Stimulated activated CD8-positive, alpha-beta memory T cell treated with anti-CD3 and anti-CD28 coated beads, Interleukin-4, amount 100 ng/mL, for 1 hour (primary cell): ENCODE data around the gene NUP85.
"Not testable (repeated sequence)": the region's sequence is repeated elsewhere in the genome, so short reads cannot be mapped to it uniquely, and the experiment has no call there.

Source experiments
- DNase-seq, 2 donors: peaks; one replicate each; pipeline ENCODE4 v3.0.0-alpha.2; 2020; ENCODE audit warnings: low read depth in 2 of 2, low spot score in 1 of 2

NUP85 gene

DNA sequence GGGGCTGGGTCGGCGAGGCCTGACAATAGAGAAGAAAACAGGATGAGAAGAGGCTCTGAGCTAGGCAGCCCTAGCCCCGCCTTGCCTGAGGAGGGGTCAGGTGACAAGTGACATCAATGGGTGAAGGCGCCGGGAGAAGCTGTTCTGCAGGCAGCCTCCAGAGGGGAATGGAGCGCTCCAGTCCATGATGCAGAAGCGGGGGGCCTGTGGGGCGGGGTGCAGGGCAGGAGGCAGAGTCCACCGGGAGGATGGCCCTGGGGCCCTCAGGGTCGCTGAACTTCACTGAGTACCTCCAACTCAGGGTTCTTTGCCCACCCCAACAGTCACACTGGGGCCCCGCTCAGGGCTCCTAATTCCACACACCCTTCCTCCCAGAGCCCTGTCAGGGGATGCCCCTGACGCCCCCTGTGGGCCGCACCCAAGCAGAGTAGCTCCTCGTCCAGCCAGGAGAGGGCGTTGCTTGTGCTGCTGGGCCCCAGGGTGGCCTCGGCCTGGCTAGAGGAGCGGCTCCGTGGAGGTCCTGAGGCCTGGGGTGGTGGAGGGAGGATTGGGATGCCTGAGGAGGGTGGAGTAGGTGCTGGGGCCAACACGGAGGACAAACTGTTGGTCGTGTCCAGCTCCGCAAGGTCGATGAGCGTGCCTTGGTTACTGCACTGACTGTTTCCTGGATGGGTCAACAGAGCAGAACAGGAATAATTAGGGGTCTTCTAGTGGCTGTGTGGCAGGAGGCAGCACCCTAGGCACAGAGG lies 35.1 kb downstream of the NUP85 start:
- no peak for DNase-seq

DNA sequence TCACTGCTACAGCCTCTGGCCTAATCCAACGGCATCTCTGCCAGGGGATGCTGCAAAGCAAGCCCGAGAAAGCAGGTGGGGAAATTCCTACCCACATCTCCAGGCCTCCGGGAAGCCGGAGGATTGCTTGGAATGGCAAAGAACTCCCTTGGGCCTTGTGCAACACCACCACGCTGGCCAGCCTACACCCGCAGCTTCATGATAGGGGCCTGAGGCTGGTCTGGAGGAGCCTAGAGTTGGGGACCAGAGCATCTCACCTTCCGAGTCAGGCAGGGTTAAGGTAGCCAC lies 35.6 kb downstream of the NUP85 start:
- no peak for DNase-seq

DNA sequence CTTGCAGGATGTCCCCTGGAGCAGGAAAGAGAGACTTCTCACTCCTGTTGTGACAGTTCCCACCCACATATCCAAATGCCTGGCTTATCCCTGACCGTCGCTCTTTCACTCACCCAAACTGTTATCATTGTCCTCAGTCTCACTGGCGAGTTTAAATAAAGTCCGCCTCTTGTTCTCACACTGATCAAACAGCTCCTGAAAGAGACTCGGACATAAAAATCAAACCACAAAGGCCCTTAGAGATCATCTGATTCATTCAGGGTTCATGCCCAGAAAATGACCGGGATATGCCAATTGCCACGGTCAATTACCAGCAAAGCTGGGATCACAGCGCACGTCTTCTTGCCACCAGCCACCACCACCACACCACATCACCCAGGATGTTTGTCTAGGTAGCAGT lies 36.0 kb downstream of the NUP85 start:
- DNase-seq: no peak

DNA sequence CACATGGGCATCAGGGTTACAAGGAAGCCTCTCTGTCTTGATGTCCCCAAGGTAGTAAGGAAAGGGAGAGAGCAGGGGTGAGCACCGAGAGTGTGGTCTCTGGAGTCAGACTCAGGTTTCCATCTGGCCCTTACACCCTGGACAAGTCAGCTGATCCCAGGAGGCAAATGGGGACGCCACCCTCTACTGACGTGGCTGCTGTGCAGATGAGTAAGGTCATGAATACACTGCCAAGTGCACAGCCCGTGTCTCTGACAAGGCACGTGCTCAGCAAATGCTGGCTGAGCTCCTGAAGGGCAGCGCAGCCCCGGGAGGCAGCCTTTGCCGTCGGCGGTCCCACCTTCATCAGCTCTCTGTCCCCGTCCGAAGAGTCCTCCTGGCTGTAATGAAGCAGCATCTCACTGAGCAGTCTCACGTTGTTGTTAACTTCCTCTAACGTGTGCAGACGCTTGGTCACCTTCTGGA lies 36.5 kb downstream of the NUP85 start:
- DNase-seq: no peak

DNA sequence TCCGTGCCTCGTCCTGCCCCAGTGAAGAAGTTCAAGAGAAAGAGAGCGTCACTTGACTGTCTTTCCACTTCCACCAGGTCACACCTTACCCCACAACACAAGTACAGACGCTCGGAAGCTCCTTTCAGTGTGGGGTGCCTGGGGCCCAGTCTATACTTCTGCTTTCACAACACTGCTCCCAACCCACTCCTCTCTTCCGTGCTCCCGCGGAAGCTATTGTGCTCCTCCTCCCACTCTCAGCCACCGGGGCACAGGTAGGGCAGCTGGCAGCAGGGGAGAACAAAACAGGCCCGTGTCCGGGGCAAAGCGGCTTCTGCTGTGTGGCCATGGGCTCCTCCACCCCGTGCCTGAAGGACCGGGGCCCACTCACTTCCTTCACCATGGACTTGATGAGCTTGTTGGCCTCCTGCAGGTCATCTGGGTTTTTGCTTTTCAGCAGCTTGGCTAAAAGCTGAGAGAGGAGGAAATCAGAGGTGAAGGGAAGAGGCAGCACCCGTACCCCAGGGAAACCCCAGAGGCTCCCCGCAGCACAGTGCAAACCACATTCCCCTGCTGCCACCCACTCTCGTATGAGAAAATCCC lies 37.1 kb downstream of the NUP85 start:
- no peak for DNase-seq

DNA sequence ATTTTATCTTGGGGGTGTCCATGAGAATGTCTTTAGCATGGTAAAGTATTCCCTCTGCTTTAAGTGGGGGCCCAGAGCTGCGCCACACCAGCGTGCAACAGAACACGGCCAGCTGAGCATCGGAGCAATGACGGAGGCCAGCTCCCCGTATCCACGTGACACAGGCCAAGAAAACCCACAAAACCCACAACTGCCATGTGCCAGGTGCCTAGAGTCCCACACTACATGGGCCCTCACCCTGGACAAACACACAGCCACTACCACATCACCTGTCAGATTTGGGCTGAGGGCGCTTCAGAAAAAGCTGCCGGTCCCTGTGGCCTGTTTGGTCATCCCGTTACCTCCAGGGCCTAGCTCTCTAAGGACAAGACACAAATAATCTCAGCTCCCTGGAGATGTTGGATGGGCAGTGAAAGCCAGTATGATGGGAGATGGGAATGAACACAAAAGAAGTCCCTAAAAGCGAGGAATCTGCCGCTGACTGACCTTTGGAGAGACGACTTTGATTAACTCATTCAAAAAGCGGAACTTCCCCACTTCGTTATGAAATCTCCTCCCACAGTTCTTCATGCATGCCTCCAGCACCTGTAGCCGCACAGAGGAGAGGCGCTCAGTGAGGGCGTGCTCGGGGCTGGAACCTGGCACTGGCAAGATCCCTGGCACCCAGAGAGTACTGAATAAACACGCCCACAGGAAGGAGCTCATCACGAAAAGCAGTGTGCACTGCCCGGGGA lies 38.8 kb downstream of the NUP85 start:
- no peak for DNase-seq

DNA sequence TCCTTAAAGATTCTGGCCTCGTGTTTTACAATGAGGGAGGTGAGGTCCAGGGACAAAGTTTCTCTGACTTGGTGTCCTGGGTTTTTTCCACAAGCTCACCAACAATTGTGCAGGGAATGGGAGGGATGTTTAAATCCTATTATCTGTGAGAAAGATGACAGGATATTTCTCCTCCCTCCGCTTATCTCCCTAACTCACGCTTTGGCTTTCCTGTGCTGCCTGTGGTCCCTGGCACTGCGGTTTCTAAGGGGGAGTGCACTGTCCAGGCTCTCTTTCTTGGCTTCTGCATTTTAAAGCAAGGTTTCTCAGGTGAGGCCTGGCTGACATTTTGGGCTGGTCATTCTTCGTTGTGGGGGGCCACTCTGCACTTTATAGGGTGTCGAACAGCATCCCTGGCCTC lies 39.5 kb downstream of the NUP85 start:
- no peak for DNase-seq

DNA sequence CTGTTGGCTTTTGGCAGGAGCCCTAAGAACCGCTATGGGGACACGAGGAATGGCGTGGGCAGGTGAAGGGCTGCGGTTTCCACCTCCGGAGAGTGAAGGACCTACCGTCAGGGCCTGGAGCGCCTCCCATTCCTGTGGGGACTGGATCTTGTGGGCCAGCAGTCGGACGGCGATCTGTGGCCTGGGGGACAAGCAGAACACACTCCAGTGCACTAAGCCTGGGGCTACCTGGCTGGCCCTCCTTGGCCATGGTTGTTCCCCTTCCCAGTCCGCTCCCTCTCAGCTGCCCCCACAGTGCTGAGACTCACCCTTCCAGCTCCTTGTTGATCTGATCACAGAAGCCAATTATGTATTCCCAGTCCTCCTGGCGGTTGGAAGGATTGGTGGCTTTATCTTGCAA lies 40.9 kb downstream of the NUP85 start:
- DNase-seq: no peak

DNA sequence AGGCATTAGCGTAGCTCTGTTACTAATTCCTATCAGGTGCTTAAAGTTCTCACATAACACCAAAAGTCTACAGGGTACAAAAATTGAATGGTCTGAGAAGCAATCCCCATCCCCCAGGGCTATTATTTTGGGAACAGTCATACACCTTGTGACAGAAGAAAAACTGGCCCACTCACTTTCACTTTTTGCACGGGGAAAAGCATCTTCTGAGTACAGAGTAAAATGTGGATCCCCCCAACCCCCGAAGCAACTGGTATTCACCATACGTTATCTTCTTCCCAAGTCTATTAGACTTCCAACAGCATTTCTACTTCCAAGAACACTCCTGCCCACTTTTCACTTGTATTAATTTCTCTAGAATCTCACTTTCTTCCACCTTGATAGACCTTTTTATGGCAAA lies 44.1 kb downstream of the NUP85 start:
- no peak for DNase-seq

DNA sequence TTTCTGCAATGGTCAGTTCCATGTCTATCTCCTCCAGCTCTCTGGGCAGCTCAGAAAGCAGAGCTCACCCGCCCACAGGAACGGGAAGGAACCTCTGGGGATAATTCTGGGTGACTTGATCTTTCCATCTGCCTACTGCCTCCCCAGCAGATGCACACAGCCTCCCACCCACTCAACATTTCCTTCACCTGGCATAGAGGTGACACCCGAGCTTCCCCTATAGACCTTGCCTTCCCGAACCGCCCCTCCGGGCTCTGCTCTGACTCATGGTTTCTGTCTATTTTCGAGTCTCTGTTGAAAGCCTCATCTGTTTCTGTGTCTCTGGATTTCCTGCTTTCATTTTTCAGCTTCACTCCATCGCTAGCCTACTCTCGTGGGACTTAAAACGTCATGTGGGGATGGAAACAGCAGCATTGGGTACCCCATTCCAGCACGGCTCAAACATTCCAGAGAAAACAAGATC lies 44.6 kb downstream of the NUP85 start:
- DNase-seq: peak in 1 of 2 donors; percentile 52

DNA sequence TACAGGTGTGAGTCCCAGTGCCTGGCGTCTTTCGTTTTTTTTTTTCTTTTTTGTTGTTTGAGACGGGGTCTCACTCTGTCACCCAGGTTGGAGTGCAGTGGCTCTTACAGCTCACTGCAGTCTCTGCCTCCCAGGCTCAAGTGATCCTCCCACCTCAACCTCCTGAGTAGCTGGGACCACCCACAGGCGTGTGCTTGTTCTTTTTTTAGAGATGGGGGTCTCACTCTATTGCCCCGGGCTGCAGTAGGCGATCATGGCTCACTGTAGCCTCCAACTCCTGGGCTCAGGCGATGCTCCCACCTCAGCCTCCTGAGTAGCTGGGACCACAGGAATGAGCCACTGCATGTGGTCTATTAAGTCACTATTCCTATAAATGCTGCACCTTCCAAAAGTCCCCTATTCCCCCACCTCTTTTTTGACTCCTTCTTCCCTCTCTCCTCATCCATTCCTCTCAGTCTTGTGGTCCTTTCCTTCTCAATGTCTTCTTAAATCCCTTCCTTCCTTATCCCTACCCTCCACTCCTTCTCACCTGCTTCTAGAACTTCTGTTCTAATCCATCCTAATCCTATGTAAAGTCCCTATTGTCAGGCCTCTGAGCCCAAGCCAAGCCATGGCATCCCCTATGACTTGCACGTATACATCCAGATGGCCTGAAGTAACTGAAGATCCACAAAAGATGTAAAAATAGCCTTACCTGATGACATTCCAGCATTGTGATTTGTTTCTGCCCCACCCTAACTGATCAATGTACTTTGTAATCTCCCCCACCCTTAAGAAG lies 46.7 kb downstream of the NUP85 start:
- no peak for DNase-seq

DNA sequence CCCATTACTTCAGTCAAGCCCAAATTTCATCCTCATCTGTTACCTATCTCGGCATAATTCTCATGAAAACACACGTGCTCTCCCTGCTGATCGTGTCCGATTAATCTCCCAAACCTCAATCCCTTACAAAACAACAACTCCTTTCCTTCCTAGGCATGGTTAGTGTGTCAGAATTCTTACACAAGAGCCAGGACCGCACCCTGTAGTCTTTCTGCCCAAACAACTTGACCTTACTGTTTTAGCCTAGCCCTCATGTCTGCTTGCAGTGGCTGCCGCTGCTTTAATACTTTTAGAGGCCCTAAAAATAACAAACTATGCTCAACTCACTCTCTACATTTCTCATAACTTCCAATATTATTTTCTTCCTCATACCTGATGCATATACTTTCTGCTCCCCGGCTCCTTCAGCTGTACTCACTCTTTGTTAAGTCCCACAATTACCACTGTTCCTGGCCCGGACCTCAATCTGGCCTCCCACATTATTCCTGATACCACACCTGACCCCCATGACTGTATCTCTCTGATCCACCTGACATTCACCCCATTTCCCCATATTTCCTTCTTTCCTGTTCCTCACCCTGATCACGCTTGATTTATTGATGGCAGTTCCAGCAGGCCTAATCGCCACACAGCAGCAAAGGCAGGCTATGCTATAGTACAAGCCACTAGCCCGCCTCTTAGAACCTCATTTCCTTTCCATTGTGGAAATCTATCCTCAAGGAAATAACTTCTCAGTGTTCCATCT lies 50.6 kb downstream of the NUP85 start:
- DNase-seq: not testable (repeated sequence)

DNA sequence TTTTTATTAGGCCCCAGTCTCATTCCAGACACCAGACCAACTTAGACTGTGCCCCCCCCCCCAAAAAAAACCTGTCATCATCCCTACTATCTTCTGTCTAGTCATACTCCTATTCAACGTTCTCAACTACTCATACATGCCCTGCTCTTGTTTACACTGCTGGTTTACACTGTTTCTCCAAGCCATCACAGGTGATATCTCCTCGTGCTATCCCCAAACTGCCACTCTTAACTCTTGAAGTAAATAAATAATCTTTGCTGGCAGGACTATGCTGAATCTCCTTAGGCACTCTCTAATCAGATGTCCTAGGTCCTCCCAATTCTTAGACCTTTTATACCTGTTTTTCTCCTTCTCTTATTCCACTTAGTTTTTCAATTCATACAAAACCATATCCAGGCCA lies 51.7 kb downstream of the NUP85 start:
- not testable (repeated sequence) for DNase-seq

DNA sequence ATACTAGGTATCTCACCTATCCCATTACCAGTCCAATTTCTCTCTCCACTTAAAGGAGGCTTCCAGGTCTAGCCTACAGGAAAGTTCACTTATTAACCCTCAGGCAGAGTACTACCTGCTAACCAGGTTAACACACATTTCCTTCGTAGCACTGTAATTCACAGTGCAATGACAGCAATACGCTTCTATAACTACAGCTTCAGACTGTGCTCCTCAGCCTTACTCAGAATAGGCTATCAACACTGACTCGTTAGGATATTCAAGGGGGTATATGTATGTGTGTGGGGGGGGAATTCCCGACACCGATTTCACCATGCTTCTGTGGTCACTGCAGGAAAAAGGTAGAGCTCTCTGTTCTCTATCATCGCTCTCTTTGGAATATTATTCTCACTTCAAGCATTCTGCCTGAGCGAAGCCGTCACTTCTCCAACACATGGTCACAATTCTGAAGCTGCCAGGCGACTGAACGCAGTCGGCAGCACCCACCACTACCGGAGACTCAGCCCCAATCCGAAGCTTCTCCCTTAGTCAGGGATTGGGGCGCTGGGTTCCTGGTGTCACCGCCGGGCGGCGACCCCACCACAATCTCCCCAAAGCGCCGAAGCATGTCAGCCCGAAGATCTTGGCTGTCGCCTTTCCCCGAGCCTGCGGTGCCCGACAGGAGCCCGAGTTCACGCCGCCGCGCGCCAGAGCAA lies 55.3 kb downstream of the NUP85 start:
- DNase-seq: no peak

DNA sequence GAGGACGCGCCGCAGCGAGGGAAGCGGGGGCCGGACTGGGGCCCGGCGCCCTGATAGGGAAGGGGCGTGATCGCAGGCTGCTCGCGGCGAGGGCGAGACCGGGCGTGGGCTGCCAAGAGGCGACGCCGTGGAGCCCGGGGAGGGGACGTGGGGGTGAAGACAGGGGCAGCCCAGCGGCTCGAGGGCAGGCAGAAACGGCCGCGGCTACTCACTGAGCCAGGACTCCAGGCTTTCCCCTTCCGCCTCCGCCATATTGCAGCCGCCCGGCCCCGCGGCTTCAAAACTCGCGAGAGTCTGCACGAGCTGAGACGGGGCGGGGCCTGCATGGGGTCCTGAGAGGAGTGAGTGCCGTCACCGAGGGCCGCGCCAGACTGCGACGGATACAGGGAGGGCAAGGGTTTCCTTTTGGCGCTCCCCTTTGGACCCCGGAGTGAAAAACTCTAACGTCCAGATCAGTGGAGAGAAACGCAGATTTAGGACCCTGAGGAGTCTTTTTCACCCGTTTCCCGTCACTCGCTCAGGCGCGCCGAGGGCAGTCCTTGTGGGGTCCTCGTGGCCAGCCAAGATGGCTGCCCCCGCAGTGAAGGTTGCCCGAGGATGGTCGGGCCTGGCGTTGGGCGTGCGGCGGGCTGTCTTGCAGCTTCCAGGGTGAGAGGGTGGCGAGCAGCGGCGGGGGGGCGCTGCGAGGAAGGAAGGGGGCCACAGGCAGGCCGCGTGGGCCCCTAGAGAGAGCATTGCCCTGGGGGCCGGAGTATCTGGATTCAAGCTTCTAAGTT lies 56.0 kb downstream of the NUP85 start, which contains the start of the genes GGA3 and MRPS7:
Gene GGA3, minus strand, starts transcription at position 271 of the 776 bp plus-strand sequence. Its CDS starts 19 bp downstream, at position 252.
Gene MRPS7, plus strand, starts transcription at position 544 of the 776 bp plus-strand sequence. Its CDS starts 22 bp downstream, at position 566.
- peak; percentile 90 for DNase-seq

DNA sequence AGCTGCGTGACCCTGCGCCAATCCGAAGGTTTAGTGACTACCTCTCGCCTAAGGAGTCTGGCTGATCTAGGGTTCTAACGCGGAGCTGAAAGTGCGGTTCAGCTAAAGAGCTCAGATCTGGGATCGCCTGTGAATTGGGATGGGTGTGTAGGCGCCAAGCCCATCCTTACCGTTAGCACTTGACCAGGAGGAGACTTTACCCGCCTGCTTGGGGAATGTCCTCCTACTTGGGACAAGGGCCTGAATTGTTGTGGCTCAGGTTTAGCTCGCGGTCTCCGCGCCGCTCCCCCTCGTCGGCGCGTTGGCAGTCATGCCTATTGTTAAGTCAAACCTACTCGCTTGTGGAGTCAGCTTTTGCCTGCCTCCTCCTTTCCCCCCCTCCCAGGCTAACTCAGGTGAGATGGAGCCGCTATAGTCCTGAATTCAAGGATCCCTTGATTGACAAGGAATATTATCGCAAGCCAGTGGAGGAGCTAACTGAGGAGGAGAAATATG lies 56.7 kb downstream of the NUP85 start:
- DNase-seq: no peak

DNA sequence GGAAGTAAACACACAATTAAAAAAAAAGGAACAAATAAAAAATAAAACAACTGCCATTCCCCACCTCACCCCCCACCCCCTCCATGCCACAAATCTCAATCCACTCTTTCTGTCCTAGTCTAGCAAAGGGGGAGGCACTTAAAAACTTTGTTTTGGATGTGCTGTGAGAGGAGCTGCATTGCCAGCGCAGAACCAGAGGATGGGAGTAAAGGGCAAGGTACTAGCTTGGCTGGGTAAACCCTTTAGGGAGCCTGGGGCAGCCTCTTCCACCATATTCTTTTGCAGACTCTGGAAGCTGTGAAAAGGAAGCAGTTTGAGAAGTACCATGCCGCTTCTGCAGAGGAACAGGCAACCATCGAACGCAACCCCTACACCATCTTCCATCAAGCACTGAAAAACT lies 57.6 kb downstream of the NUP85 start:
- no peak for DNase-seq

DNA sequence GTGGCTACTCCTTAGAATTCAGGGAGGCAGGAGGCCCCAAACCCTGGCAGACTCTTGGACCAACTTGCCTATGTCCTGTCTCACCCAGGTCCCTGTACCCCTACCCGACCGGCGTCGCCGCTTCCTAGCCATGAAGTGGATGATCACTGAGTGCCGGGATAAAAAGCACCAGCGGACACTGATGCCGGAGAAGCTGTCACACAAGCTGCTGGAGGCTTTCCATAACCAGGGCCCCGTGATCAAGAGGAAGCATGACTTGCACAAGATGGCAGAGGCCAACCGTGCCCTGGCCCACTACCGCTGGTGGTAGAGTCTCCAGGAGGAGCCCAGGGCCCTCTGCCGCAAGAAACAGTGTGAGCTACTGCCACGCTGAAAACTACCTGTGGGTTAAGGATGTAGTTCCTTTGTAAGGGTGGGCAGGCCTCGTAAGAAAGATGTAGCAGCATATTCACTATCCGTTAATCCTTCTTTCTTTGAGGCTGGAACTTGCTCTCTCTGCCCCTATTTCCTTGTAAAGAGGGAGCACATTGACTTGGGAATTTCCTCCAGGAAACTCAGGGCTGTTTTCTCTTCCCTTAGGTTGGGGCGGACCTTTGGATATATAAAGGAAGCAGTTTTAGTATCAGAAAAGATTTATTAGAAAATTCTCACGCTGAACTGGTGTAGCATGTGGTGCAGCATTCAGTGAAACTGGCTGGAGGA lies 60.3 kb downstream of the NUP85 start:
- DNase-seq: no peak
